HG03095 (cell line): ENCODE data around the gene GPRC6A.

Source experiments
- ATAC-seq: cut with Tn5 transposase; IDR thresholded peaks from one replicate; pipeline ENCODE4 v1.9.1; 2021; ENCODE audit warnings: moderate library complexity; ENCODE audit not compliant: unreplicated experiment

GPRC6A gene

DNA sequence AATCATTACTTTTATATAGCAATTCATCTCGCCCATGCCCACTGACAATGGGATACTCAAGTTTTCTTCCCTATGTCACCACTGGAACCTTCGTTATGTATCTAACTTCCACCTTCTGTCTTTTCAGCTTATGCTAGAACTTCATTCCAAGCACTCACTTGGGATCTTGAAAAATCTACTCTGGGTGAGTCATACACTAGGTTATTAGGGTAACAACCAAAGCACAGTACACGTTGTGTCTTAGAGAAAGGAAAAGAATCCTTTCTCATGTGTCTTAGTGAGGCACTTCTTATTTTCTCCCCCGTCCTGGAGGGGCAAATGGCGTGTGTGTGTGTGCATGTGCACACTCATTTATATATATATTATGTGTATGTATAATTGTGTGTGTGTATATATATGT is 45.0 kb downstream of the GPRC6A start:
- no peak for ATAC-seq

DNA sequence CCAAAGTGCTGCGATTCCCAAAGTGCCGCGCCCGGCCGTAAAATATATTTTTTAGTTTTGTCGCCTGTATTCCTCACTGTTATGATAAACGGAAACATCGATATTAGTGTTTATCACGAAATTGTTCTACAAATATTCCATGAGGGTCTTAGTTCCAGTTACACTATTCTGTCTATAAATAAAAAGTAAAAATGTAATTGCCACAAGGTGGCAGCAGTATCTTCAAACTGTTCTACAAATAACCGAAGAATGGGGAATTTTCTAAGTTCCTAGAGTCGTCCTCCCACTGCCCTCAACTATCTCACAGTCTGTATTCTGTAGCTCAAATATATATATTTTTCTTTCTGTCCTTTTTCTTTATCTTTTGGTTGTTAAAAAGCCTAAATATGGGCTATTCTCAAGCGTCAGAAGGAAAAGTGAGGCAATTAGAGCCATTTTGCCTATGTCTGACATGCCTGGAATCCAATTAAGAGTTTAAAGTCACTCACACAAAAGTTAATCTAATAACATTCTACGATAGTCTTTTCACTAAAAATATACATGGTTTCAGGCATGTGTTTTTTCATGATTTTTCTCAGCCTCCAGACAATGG is 49.2 kb downstream of the GPRC6A start:
- no peak for ATAC-seq

DNA sequence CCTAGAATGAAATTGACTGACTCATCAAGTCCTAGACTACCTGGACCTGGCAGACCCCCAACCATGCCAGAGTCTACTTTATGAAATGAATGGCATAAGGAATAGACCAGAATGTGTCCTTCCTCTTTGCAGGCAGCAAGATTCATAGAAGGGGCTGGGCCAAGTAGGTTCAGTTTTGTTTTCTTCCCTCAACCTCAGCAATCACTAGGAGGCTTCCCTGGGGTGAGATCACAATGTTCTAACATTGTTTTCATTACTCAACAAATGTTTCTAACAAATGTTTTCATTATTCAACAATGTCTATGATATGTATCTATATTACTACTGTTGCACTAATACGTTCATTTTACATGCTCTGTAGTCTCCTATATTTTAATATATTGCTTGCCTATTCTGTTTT is 55.0 kb downstream of the GPRC6A start:
- no peak for ATAC-seq

DNA sequence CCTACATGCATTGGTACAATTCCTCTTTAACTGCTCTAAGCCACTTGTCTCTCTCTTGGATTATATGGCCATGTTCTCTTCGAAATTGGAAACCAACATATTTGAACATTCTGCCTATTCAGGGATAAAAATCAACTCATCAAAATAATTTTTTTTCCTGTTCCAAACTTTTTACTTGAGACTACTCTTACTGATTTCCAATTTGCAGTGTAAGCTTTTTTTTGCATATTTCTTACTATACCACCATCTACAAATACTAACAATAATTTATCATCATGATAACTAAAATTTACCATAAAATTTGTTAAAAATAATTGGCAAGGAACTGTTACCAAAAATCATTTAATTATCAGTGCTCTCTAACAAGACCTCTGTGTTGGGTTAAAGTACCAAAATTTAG is 56.4 kb downstream of the GPRC6A start:
- ATAC-seq, result no peak

DNA sequence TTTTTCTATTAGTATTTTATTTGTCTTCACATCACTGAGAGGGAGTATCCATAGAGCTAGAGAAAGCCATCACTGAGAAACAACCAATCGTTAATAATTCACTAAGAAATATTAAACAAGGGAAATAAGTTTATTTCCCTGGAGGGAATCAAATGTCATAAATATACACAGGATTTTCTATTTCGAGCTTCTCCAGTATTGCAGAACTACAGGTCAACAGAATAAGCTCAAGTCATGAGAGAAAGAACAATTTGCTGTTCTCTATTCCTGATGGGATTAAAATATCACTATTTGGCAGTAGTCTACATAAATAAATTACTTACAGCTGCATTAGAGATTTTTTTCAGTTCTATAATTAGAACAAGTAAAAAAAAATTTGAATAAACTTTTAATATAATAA is 61.2 kb downstream of the GPRC6A start:
- no peak for ATAC-seq

DNA sequence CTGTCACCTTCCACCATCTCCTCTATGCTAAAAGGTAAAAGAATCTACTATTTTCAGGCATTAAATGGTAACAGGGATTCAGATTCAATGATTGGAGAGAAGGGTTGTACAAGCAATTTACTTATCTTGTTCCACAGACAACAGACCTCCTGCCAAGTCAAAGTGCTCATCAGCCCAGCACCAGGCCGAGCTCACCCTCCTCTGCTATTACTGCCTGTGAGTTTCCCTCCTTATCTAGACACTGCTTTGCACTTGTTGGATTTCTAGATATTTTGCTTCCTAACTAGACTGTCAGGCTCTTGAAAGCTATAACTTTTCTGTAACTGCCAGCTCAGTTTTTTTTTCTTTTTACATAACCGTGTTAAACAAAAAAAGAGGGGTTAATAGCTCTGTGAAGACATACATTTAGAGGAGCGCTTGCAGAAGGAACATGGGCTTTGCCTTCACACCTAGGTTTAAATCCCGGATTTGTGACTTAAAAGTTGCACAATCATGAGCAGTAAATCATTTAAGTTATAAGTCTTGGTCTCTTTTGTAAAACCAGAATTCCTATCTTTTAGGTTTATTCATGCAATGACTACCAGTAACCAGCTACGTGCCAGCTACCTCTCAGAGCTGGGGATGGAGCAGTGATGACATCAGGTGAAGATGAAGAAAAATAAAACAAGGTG is 62.2 kb downstream of the GPRC6A start:
- ATAC-seq, result no peak

DNA sequence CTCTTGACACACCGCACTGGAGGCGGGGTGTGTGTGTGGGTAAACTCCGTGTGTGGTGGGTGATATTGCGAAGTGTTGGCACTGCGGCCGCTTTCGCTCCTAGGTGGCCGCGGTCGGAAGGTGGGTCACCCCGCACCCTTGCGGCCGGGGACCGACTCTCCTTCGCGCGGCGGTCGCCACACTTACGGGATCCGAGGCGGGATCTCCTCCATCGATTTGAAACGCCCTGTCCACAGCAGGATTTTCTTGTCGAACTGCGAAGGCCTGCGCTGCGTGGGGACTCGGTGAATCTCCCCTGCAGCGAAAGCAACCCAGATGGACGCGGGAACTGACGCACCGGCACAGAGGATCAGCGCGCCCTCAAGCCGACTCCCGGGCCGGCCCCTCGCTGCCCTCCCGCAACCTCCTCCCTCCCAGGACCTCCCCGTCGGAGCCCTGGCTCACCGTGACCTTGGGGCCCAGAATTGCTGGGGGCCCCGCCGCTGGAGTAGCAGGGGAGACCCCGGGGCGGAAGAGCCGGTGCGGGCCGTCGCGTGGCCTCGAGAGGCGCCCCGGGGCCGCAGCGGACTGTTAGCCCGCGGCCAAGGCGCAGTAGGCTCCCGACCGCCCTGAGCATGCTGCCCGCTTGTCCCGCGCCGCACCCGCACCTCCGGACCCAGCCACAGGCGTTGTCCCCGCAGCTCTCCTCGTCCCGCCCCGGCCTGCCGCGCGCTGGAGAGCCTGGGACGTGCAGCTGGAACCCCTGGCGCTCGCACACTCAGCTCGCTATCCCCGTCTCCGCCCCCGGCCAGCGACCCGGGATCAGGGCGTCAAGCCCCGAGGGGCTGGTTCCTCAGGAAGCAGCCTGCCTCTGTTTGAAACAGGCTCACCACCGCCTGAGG is 63.7 kb downstream of the GPRC6A start, which contains the start of gene FAM162B:
Gene FAM162B, minus strand, starts transcription at position 759 of the 881 bp plus-strand sequence. Its CDS starts 143 bp downstream, at position 616.
- ATAC-seq, result no peak

DNA sequence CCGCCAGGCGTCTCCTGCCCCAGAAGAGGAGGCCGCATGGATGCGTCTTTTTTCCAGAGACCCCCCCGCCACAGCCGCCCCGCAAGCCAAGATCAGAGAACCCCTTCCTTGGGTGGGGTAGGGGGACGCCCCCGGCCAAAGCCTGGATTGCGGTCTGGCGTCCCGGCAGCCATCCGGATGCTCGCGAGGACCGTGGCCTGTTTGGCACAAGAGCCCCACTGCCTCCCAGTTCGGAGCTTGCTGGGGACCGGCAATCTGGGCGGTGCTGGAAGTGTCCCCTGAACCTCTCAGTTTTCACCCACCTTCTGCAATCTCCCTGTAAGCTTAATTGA is 64.3 kb downstream of the GPRC6A start:
- ATAC-seq, result no peak

DNA sequence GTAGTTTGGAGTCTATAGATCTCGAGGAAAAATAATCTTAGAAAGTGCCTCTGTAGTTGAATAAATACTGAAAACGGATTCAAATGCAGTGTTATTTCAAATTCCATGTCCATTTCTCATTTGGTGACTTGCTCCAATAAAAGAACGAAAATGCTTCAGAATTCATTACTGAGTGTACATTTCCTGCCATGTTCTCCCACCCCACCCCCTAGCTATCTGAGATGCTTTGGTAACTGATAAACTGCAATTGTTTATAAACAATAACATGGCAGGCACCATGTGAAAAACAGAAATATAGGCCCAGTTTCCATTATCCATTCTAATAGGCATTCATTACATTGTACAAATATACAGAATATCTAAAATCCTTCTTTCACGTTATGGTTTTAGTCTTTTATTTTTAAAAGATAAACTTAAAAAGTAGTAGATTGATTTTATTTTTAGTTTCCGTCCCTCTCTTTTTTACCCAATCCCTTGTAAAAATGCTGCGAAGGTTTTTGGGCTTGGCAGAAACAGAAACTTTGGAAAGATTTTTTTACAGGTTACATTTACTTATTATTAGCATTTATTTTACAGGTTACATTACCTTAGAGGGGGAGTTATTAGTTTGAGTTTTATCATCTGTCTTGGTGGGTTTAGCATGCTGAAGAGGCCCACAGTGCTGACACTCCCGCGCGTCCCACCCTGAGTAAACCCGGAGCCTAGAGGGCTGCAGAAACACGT is 64.8 kb downstream of the GPRC6A start:
- no peak for ATAC-seq

DNA sequence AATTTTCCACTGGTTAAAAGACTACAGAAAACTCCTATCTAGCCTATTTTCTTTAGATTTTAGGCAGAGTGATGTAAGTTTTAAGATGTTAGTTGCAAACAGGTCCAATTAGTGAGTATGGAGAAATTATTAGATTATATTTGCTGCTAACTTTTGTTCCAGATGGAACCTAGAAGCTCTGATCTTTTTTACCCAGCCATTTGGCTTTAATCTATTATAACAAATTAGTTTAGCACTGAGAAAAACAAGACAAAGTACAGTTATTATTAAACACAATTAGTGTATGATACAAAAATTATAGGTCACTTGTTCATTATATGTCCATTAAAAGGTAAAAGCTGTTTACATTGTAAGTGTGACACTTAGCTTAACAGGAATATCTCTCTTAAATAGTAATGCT is 65.8 kb downstream of the GPRC6A start:
- ATAC-seq, result no peak

DNA sequence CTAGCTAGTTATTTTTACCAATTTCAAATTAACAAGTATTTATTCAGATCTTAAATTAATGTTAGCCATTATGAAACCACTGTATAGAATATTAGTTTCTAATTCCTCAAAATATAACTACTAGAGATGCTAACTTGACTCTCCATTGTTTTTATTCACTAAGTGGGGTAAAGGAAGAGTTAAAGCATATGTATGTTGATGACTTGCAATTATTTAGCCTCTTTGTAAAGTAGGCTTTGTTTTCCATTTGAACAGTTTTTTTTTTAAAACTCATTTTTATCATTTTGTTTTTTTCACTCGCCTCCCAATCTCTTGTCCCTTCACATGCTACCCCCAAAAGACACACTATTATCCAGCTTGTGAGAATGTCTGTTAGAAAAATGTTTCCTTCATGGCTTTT is 66.6 kb downstream of the GPRC6A start:
- no peak for ATAC-seq

DNA sequence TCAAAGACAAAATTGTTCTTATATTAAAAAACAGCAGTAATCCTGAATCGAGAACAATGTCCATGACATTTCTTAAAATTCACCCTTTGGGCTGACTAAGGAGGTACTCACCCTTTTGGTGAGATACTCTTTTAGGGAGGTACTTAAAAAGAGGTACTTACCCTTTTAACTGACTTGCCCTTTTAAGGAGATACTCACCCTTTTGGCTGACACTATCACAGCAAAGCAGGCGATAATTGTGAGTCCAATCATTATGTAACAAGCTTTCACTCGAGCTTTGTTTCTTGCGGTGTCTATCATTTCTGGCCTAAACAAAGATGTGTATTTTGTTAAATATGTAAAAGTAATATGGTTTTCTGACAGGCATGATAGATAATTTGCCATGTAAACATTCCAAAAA is 67.1 kb downstream of the GPRC6A start:
- no peak for ATAC-seq

DNA sequence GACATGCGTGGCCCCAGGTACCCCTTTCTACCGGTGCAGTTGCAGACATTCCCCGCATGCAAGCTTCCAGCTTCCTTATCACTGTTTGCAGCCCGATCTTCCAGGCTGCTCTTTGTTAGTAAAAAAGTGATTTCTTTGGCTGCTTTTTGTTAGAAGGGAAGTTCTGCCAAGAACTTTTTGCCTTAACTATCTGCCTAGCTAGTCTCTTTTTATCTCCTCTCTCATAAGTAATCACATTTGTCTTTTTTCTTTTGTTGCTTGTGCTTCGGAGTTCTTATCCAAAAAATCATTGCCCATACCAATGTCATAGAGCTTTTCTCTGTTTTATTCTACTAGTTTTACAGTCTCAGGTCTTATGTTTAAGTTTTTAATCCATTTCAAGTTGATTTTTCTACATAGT is 83.7 kb downstream of the GPRC6A start:
- no peak for ATAC-seq
